ENCODE data around the gene LRRC49.
"Not testable (repeated sequence)": the region's sequence is repeated elsewhere in the genome, so short reads cannot be mapped to it uniquely, and the experiment has no call there.

Gene LRRC49

DNA sequence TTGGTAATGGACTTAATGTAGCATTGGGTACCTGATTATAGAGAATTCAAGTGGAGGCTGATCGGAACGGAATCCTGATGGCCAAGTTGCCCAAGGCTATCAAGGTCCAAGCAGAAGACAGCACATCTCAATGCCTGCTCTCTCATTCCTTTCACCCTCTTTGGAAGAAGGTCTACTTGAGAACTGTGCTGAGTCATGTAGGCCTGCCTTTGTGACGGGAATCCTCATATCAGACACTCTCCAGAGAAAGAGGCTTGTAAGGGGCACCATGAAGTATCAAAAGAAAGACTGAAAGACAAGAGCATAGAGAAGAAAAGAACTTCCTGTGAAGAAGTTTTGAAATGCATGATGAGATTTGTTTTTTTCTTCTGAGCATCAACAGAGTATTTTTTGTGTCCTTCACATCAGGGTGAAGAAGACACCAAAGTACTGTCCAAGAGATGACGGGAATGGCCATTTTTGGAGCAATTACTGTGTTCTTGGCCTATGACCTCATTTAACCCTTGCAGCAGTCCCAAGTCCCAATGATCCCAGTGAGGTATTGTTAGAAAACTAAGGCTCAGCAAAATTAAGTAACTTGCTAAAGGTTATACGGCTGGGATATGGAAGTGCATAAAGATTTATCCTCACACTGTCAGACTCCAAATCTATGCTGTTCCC lies 25.5 kb upstream of the LRRC49 start:
- DNase-seq (ENCODE audit: low read depth): no peak

DNA sequence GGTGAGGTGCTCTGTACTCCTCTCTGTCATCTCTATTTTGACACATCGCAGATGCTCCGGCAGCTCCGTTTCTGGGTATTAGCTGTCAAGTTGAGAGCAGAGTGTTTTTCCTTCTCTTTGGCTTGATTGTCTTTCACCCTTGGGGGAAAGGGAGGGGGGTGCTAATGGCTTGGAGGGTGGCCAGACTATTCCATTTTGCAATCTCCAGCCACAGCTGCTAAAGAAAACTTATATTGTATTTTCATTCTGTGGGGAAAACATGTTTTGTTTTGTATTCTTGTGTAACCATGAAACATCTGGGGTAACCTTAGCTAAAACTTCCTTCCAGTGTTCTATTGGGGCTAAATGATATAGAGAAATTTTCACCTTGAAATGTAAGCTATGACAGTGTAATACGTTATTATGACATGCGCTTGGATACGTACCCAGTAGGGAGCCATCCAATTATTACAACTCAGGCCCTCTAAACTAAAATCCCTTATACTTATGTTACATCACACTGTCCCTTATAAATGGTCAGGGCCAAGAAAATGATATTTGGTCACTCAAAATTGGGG lies 24.6 kb upstream of the LRRC49 start:
- no peak for DNase-seq (ENCODE audit: low read depth)

DNA sequence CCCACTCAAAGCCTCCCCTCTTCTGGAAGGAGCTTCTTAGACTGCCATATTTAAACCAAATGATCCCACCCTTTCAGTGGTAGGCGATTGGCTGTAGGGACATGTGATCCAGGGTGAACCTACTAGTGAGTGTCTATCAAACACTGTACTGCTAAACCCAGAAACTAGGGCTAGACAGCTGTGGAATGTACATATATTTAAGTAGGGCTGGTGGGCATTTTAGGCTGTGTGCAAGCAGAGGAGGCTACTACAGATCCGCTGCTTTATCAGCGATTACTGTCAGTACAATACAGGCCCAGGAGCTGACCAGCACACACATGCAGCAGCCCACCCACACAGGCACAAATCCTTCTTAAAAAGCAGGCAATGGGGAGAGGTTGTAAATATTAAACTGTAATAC lies 23.3 kb upstream of the LRRC49 start:
- no peak for DNase-seq (ENCODE audit: low read depth)

DNA sequence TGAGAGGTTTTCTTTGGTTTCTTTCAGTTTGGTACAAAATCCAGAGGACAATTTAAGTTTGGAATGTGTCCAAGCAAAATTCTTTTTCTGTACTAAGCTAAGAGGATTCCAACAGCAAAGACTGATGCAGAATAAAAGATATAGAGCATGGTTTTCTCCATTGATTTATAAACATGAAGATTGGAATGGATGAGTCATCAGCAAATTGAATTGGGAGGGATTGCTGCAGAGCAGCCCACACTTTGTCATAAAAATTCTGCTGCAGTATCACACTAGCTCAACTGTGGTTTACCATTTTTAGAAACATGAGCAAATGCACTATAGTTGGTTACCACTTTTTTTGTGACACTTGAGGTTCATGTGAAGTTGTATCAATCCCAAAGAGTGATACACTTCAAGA lies 22.6 kb upstream of the LRRC49 start:
- no peak for DNase-seq (ENCODE audit: low read depth)

DNA sequence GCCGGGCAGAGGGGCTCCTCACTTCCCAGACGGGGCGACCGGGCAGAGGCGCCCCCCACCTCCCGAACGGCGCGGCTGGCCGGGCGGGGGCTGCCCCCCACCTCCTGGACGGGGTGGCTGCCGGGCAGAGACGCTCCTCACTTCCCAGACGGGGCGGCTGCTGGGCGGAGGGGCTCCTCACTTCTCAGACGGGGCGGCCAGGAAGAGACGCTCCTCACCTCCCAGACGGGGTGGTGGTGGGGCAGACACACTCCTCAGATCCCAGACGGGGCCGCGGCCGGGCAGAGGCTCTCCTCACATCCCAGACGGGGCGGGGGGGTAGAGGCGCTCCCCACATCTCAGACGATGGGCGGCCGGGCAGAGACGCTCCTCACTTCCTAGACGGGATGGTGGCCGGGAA lies 21.1 kb upstream of the LRRC49 start:
- not testable (repeated sequence) for DNase-seq (ENCODE audit: low read depth)

DNA sequence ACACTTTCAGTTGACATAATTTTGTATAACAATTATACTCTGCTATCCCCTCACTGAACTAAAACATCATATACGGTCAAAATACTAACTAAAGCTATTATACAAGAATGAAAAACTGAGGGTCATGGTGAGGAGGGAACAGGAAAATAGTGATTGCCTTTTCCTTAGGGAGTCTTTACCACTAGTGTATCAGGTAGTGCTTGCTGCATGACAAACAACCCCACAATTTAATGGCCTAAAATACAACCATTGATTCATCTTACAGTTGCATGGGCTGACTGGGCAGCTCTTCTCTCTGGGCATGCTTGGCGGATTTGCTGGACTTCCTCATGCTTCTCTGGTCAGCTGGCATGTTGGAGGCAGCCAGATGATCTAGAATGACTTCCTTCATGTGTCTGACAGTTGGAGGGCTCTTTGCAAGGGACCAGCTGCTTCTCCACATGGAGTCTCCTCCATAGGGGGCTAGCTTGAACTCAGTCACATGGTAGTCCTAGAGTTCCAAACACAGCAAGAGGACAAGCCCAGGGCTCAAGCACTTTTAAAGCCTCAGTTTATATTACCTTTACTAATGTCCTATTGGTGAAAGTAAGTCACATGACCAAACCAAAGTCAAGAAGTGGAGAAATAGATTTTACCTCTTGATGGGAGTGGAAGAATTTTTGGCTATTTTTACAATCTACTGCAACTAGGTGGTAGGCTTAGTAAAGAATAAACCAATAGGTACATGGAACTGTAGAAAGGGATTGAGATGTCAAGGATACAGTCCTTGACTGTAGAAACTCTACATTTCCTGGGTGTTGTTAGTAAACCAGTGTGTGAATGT lies 19.2 kb upstream of the LRRC49 start:
- DNase-seq (ENCODE audit: low read depth): no peak

DNA sequence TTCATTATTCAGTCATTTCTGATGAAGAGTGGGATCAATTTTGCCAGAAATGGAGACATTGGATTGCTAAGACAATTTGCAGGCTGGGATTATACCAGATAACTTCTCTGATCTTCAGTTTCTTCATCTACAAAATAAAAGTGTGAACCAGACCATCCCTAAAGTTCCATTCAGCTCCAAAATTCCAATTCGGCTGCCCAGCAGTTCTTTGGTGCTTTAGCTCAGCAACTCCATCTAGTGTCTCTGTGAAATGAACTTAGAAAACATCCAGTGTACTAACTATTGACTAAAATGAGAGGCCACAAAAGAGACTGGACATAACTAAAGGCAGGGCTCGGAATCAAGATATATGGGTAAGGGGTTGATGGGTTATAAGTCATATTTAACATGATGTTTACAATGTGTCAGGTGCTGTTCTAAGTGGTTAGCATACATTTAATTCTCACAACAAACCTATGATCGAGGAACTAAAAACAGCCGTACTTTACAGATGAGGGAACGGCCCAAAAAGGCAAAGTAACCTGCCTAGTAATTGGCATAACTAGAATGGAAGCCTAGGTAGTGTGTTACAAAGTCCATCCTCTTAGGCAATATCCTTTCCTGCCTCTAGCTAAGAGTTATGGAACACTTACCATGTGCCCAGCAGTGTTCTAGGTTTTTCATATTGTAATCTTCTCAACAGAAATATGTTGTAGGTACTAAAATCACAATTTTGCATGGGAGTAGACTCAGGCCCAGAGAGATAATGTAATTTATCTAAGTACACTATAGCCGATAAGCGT lies 17.4 kb upstream of the LRRC49 start:
- no peak for DNase-seq (ENCODE audit: low read depth)

DNA sequence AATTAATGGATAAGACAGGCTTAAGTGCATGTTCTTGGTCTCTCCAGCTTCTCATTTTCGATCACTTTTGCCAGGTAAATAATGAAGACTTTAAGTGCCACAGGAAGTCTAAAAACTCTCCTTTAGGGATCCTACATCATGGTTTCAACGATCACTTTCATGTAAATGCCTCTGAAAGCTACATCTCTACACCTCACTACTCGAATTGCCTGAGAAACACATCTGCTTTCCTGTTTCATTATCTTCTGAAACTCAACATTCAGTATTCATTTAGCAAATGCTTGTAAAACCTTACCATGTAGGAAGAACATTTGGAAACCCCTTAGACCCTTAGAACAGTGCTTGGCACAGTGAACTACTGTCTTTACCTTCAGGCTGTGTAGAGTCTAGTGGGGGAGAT lies 16.6 kb upstream of the LRRC49 start:
- DNase-seq (ENCODE audit: low read depth): no peak

DNA sequence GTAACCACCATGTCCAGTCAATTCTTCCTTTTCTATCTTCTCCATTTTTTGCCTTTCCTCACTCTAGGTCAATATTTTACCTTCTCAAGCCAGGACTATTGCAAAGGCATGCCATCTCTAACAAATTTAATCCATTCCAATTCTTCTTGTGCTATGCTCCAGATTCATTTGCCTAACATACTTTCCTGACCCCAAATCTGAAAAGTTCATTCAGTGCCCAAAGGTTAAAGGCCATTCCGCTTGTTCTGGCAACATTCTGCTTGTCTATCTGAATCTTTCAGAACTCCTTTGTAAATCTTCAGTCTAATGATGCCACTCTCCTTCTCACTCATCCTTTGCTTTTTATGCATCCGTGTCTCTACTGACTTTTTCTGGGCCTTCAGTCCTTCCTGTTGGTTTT lies 15.9 kb upstream of the LRRC49 start:
- no peak for DNase-seq (ENCODE audit: low read depth)

DNA sequence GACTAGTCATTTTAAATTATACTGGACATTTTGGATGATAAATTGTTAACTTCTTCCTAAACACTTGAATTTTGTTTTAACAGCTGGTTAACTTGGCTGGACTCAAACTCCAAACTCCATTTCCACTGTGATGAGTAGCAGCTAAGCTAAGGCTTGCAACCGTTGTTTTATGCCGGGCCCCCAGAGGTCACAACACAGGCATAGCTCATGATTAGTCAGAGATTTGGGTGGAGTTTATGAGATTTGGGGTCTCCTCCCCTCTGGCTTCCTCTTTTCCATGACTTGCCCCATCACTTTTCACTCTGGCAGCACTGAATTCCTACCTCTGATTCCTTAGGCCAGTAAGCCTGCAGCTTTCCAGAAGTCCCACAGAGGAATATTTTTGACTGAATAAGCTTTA lies 13.2 kb upstream of the LRRC49 start:
- no peak for DNase-seq (ENCODE audit: low read depth)

DNA sequence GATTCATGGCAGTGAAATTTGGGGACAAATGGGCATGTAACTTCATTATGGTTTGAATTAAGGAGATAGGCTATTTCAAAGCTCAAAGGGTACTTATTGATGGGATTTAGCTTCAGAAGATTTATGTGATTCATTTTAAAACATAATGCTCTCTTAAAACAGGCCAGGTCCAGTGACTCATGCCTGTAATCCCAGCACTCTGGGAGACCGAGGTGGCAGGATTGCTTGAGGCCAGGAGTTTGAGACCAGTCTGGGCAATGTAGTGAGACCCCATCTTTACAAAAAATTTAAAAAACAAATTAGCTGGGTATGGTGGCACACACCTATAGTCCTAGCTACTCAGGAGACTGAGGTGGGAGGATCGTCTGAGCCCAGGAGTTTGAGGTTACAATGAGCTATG lies 11.8 kb upstream of the LRRC49 start:
- no peak for DNase-seq (ENCODE audit: low read depth)

DNA sequence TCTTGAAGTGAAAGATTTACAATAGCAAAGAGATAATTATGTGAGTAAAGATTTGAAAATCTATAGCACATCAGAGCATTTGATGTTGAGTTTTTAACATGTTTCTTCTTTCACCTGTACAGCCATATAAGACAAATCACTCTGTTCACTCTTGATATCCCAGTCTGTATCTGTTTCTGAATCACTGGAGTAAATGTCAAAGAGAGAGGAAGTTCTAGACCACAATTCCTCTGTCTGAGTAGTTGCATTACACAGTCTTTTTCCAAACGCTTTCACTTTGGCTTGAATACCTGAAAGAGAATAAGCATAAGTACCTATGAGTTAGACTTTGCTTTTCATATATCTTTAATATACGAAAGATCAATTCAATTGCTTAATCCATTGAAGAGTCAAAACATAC lies 10.3 kb upstream of the LRRC49 start:
- DNase-seq (ENCODE audit: low read depth): no peak

DNA sequence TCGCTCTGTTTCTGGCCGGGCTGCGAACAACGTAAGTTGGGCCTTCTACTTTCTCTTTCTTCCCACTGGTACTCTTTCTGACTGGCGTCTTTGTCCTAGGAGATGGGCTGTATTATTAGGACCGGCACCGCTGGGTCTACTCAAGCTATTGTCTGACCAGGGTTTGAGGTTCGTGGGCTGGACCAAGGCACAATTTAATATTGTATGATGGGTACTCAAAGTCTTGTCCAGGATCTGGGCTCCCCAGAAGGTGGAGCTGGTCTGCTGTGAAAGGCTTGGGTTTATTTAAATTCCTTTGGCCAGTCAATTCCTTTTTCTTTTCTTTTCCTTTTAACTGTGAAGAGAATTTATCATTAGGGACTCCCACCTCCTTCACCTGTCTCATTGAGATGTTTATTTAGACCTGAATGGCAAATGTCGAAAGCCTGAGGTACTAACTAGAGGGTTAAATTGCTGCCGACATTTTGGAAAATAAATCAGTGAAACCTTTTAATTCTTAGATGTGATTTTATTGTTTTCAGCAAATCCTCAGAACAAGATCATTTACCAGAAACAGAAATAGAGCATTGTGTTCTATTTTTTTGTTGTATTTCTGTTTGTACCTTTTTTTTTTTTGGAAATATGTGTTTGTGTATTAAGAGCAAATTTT lies 410 bp downstream of the LRRC49 start:
- no peak for DNase-seq (ENCODE audit: low read depth)

DNA sequence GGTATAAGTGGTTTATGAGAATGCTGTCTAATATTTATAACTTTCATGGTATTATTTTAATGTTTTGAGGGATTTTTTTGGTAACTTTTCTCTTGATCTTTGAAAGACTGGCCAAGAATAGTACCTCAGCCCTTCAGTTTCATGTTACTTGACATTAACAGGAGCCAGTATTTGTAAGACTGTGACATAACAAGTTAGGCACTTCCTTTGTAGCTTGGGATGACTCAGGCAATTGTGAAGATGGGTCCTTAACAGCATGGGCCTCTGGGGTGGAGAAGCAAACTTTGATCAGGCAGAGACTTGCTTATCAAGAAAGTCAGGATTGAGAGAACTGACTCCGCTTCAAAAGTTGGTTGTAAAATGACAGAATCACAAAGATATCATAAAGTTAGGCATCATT lies 9.5 kb downstream of the LRRC49 start:
- DNase-seq (ENCODE audit: low read depth): no peak

DNA sequence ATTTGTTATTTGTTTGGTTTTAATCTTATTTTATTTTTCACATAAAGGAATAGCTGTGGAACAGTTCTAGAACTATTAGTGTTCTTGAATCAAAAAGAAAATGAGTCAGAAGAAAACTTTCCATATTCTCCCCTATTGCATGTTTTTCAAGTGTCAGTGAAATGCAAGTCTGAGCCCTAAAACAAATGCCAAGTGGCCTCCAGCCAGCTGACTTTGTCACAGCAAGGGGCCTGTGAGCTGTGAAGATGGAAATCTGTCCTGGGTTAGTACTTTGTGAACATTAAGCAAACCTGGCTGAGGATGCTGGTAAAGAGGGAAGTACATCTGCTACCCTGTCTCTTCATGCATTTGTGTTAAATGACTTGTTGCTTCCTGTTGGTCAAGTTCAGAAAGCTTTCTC lies 14.2 kb downstream of the LRRC49 start:
- DNase-seq (ENCODE audit: low read depth): no peak

DNA sequence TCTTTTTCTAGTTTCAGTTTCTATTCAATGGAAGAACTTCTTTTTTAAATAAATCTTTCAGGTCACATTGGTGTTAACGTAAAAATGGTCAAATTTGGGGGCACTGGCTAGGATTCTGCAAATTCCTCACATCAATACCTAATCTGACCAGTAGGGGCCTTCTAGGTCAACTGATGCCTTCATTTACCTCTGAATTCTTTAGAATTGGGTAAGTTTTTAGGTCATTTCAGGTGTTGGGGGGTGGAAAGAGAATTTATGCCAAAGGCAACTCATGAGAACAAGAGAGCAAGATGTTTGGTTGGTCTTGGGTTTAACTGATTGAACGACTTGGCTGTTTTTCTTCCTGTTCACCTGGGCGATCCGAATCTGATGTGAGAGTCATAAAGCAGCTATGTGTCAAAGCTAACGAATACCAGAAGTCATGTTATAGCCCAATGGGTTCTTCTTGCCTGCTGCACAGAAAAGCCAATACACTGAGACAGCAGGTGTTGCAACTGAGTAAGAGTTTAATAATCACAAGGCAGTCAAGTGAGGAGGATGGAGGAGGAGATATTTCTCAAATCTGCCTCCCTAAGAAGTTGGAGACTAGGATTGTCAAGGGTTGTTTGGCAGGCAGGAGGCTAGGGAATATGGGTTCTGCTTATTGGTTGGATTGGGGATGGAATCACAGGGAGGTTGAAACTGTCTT lies 15.3 kb downstream of the LRRC49 start:
- no peak for DNase-seq (ENCODE audit: low read depth)

DNA sequence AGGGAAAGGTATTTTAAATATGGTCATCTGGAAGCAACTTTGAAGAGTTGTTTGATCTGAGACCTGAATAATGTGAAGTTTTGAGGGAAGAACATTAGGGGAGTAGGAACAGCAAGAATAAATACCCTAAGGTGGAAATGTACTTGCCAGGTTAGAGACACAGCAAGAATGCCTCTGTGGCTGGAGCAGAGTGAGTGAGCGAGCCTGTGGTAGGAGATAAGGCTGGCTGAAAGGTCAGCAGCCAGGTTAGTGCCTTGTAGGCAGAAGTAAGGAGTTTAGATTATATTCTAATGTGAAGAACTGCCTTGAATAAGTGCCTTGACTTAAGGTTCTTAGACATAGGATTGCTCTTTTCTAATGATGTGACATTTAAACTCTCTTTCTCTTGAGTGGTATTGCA lies 18.3 kb downstream of the LRRC49 start:
- DNase-seq (ENCODE audit: low read depth): no peak

DNA sequence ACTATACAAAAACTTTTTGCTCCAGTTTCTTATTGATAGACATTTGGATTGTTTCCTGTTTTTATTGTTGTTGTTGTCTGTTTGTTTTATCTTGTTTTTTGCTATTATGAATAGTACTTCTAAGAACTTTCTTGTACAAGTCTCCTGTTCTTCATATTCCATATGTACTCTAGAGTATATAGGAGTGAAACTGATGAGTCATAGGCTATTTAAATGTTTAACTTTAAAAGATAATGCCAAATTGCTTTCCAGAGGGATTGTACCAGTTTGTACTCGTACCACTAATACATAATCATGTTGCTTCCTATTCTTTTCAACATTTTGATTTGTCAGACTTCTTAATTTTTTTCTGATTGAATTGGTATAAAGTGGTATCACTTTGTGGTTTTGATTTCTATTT lies 19.6 kb downstream of the LRRC49 start:
- DNase-seq (ENCODE audit: low read depth): no peak

DNA sequence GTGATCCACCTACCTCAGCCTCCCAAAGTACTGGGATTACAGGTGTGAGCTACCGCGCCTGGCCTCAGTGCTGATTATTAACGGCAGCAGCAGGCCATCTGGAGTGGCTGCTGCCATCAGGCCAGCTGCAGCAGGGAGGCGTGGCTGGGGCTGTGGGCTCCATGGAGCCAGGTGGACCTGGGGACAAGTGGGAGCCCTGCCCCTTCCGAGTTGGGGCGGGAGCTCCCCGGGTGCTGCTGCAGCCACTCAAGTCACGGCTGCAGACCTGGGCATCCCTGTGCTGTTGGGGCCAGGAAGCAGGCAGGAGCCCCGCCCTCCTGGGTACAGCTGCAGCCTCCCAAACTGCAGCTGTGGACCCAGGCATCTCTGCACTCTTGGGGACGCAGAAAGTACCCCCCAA lies 23.9 kb downstream of the LRRC49 start:
- no peak for DNase-seq (ENCODE audit: low read depth)

DNA sequence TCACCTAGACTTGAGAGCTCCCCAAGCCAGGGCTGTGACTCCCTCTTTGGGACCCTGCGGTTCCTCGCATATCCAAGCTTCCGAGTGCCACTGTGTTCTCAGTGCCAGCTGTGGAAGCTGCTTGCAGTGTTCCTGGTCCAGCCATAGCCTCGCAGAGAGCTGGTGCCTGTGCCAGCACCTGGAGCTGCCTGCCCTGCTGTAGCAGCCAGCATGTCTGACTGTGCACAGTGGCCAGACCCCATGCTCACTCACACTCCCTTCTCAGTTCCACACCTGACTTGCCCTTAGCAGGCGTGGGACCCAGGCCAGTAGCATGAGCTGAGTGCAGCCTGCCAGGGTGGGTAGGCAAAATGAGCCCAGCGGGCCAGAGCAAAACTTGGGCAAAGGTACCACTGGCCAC lies 25.3 kb downstream of the LRRC49 start:
- no peak for DNase-seq (ENCODE audit: low read depth)

DNA sequence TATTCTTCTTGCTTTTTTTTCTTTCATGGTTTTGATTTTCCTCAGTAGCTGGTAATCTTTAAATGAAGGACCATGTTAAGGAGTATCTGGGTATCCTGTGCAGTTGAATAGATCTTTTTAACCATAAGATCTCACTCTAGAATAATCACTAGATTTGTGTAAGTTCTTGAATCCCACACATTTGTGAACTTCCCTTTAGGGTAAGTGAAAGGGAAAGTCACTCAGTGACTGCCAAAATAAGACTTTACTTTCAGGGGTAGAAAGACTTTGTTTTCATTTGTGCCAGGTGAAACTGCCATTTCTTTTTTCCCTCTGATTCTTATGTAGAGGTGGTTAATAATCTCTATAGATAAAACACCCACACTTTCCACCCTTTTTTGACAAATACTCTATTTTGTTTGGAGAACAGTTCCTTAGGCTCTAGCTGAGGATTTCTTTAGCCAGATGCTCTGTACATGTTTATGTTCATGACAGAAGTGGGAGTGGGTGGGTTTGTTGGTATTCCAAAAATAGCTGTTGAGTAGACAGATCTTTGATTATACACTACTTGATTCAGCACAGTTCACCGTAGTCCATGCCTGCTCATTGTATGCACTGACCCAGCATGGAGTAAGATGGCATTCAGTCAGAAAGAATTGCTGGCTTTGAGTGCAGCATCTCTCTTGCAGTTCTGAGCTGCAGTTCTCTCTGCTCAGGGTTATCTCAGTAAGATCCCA lies 28.5 kb downstream of the LRRC49 start:
- DNase-seq (ENCODE audit: low read depth): no peak

Data from T-helper 22 cell (primary cell).